ENCODE data around the gene RNASET2. TPM values are rescaled to one million over a fixed set of nuclear protein-coding genes. Genes with fewer than 3 reads are reported as not detected.

The RNASET2 gene
- total and polyA plus RNA-seq, 2 of the 13 experiments (the other 11 are each of a cell fraction or from before 2014, with no cell fraction given) = 44.6 to 597 TPM

DNA sequence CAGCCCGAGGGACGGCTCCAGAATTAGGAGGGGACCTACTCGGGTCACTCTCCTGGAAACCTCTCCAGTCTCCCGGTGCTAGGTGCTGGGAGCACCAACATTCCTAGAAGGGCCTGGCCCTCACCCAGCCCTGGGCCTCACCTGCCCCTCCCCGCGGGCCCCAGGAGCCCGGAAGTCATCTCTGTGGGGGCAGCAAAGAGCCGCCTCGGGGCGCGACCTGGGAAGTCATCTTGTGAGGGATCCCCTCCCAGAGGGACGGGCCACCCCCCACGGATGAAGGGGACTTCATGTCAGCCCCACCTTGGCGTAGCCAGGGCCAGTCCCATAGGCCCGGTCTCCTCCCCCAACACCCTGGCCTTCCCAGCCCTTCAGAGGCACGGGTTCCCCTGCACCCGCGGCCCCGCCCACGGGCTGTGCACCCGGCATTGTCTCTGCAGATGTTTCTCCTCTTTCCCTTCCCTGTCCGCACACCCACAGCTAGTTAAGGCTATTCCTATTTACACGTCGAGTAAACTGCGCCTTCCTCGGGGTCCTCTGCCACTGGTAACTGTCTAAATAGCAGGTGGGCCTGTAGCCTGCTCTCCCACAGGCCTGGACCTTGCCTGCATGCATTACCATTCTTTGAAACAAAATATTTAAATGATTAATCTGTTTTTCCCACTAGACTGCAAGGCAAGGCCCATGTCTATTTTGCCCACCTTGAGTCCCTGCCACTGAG, 896 bp upstream of the RNASET2 start (continued):
- TF ChIP-seq, protein P1, sequence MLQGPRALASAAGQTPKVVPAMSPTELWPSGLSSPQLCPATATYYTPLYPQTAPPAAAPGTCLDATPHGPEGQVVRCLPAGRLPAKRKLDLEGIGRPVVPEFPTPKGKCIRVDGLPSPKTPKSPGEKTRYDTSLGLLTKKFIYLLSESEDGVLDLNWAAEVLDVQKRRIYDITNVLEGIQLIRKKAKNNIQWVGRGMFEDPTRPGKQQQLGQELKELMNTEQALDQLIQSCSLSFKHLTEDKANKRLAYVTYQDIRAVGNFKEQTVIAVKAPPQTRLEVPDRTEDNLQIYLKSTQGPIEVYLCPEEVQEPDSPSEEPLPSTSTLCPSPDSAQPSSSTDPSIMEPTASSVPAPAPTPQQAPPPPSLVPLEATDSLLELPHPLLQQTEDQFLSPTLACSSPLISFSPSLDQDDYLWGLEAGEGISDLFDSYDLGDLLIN (CRISPR knock-in tag; IDR thresholded peaks at IDR 0.05; ENCODE audit: borderline replicate concordance) = no peak
- TF ChIP-seq TARDBP (CRISPR knock-in tag; IDR thresholded peaks at IDR 0.05) = peak; percentile 75; the same call in 1 of the 2 replicates
- TF ChIP-seq, protein P2, sequence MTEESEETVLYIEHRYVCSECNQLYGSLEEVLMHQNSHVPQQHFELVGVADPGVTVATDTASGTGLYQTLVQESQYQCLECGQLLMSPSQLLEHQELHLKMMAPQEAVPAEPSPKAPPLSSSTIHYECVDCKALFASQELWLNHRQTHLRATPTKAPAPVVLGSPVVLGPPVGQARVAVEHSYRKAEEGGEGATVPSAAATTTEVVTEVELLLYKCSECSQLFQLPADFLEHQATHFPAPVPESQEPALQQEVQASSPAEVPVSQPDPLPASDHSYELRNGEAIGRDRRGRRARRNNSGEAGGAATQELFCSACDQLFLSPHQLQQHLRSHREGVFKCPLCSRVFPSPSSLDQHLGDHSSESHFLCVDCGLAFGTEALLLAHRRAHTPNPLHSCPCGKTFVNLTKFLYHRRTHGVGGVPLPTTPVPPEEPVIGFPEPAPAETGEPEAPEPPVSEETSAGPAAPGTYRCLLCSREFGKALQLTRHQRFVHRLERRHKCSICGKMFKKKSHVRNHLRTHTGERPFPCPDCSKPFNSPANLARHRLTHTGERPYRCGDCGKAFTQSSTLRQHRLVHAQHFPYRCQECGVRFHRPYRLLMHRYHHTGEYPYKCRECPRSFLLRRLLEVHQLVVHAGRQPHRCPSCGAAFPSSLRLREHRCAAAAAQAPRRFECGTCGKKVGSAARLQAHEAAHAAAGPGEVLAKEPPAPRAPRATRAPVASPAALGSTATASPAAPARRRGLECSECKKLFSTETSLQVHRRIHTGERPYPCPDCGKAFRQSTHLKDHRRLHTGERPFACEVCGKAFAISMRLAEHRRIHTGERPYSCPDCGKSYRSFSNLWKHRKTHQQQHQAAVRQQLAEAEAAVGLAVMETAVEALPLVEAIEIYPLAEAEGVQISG (CRISPR knock-in tag; IDR thresholded peaks at IDR 0.05) = peak; percentile 72; the same call in 1 of the 2 replicates
- no peak for TF ChIP-seq HNRNPLL (IDR thresholded peaks at IDR 0.05; ENCODE audit: low read depth, low read length, poor library complexity, severe bottlenecking)
- TF ChIP-seq CAMTA2 (CRISPR knock-in tag; IDR thresholded peaks at IDR 0.05; ENCODE audit: borderline replicate concordance) = 0 out of 2 replicates have a peak, but pooled peaks have one; percentile 56
- TF ChIP-seq, protein P3, sequence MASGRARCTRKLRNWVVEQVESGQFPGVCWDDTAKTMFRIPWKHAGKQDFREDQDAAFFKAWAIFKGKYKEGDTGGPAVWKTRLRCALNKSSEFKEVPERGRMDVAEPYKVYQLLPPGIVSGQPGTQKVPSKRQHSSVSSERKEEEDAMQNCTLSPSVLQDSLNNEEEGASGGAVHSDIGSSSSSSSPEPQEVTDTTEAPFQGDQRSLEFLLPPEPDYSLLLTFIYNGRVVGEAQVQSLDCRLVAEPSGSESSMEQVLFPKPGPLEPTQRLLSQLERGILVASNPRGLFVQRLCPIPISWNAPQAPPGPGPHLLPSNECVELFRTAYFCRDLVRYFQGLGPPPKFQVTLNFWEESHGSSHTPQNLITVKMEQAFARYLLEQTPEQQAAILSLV (CRISPR knock-in tag; IDR thresholded peaks at IDR 0.05; ENCODE audit: borderline replicate concordance) = peak; percentile 60; the same call in 1 of the 2 replicates
- TF ChIP-seq EHMT2 (IDR thresholded peaks at IDR 0.05; ENCODE audit: borderline replicate concordance, low read depth, low read length) = no peak
- TF ChIP-seq ZSCAN31 (CRISPR knock-in tag; IDR thresholded peaks at IDR 0.05; ENCODE audit: low read depth) = peak; percentile 54; the same call in 1 of the 2 replicates
- TF ChIP-seq SMAD9 (CRISPR knock-in tag; IDR thresholded peaks at IDR 0.05) = no peak
- TF ChIP-seq ZBTB20 (CRISPR knock-in tag; IDR thresholded peaks at IDR 0.05; ENCODE audit: borderline replicate concordance, low read depth) = peak; percentile 20; the same call in 1 of the 2 replicates
- peak; percentile 87 for TF ChIP-seq ZNF614 (CRISPR knock-in tag; IDR thresholded peaks at IDR 0.05; ENCODE audit: borderline replicate concordance)
- no peak for TF ChIP-seq TSC22D2 (CRISPR knock-in tag; IDR thresholded peaks at IDR 0.05; ENCODE audit: borderline replicate concordance)
- peak; percentile 73 for TF ChIP-seq TEAD3 (CRISPR knock-in tag; optimal IDR thresholded peaks at IDR 0.05; ENCODE audit: borderline replicate concordance)
- TF ChIP-seq MTF1 (CRISPR knock-in tag; IDR thresholded peaks at IDR 0.05) = no peak
- TF ChIP-seq KLF6 (CRISPR knock-in tag; IDR thresholded peaks at IDR 0.05) = peak; percentile 56; the same call in 1 of the 2 replicates
- TF ChIP-seq ZNF205 (CRISPR knock-in tag; IDR thresholded peaks at IDR 0.05) = peak; percentile 77
- TF ChIP-seq NAIF1 (CRISPR knock-in tag; IDR thresholded peaks at IDR 0.05; ENCODE audit: borderline replicate concordance) = peak; percentile 69
- no peak for TF ChIP-seq ZNF468 (CRISPR knock-in tag; IDR thresholded peaks at IDR 0.05)
- TF ChIP-seq KDM5A (IDR thresholded peaks at IDR 0.05; ENCODE audit: borderline replicate concordance, low read length) = 0 out of 2 replicates have a peak, but pooled peaks have one; percentile 9
- TF ChIP-seq ARNT2 (CRISPR knock-in tag; IDR thresholded peaks at IDR 0.05; ENCODE audit: low read depth) = peak; percentile 86; the same call in 1 of the 2 replicates
- no peak for TF ChIP-seq JUN (CRISPR knock-in tag; IDR thresholded peaks at IDR 0.05)
- no peak for TF ChIP-seq NFE2L1 (CRISPR knock-in tag; IDR thresholded peaks at IDR 0.05; ENCODE audit: borderline replicate concordance)

Data from HepG2 (cell line).